Right lobe of liver (tissue), 4 donors: ENCODE results near the gene SLC27A2.

Experiments
- CTCF ChIP-seq, 4 donors: fragments of 200-600 bp in 3 of 4; fragments of 450-650 bp in 1 of 4; IDR thresholded peaks; one replicate each; pipeline versions ENCODE4 v1.5.1 to v1.8.0; 2016 to 2022; ENCODE audit warnings: antibody characterized with exemption in 4 of 4, mild to moderate bottlenecking in 2 of 4
- POLR2A ChIP-seq: fragments of 450-650 bp; IDR thresholded peaks from one replicate; pipeline ENCODE4 v1.6.1; 2017; ENCODE audit warnings: antibody characterized with exemption, mild to moderate bottlenecking
- donor health status: DM: no; HTN: no; CAD: no.
- donor health status: DM: no; HTN: no; CAD: no.
- donor health status: DM: no; HTN: yes; CAD: no.

- no peak for TF ChIP-seq POLR2A
- no peak for TF ChIP-seq CTCF (IDR thresholded peaks at IDR 0.05)
Measured at GRCh38 chr15:50222181-50222580, 40.2 kb downstream of the SLC27A2 start.
